Mesenchymal stem cell (in vitro differentiated cells and primary cell): ENCODE results near the gene C3orf38. TPM values are rescaled to one million over a fixed set of nuclear protein-coding genes. Genes with fewer than 3 reads are reported as not detected.

Experiments
- DNase-seq: peaks from one replicate; pipeline ENCODE4 v3.0.0-alpha.2; 2013
- H2AFZ ChIP-seq: one replicate; pipeline ENCODE4 v1.6.1; 2013; ENCODE audit warnings: low read depth, mild to moderate bottlenecking, control low read depth, inconsistent platforms, low read length, moderate library complexity
- H2AK5ac ChIP-seq: 2 replicates; pipeline ENCODE4 v1.6.1; 2013; ENCODE audit warnings: low read length, moderate library complexity, mild to moderate bottlenecking, inconsistent platforms; ENCODE audit not compliant: severe bottlenecking
- H2BK120ac ChIP-seq: one replicate; pipeline ENCODE4 v1.6.1; 2013; ENCODE audit warnings: low read depth, mild to moderate bottlenecking, inconsistent platforms, low read length, moderate library complexity
- H2BK12ac ChIP-seq, 2 experiments: one replicate each; pipeline ENCODE4 v1.6.1; 2013; ENCODE audit warnings: inconsistent platforms in 2 of 2, low read length in 2 of 2, mild to moderate bottlenecking in 2 of 2, moderate library complexity in 2 of 2, control low read depth in 1 of 2
- H2BK15ac ChIP-seq: one replicate; pipeline ENCODE4 v1.6.1; 2013; ENCODE audit warnings: mild to moderate bottlenecking, low read depth, inconsistent platforms; ENCODE audit not compliant: poor library complexity, severe bottlenecking
- H2BK5ac ChIP-seq: 2 replicates; pipeline ENCODE4 v1.6.1; 2013; ENCODE audit warnings: low read depth, mild to moderate bottlenecking, low read length, control low read depth, inconsistent platforms; ENCODE audit not compliant: poor library complexity, severe bottlenecking
- H3K14ac ChIP-seq, 2 experiments: one replicate each; pipeline ENCODE4 v1.6.1; 2013; ENCODE audit warnings: inconsistent platforms in 2 of 2, low read length in 2 of 2, control low read depth in 1 of 2, mild to moderate bottlenecking in 1 of 2, moderate library complexity in 1 of 2
- H3K18ac ChIP-seq, 2 experiments: one replicate each; pipeline ENCODE4 v1.6.1; 2013; ENCODE audit warnings: inconsistent platforms in 2 of 2, low read length in 2 of 2, control low read depth in 1 of 2, low read depth in 1 of 2, mild to moderate bottlenecking in 1 of 2
- H3K23ac ChIP-seq, 2 experiments: one replicate each; pipeline ENCODE4 v1.6.1; 2013; ENCODE audit warnings: inconsistent platforms in 2 of 2, low read length in 2 of 2, mild to moderate bottlenecking in 2 of 2, moderate library complexity in 2 of 2, control low read depth in 1 of 2
- H3K27ac ChIP-seq: 2 replicates; pipeline ENCODE4 v1.5.1; 2013; ENCODE audit warnings: mild to moderate bottlenecking, moderate library complexity, low read length, control low read depth, inconsistent platforms; ENCODE audit not compliant: poor library complexity, severe bottlenecking
- H3K27me3 ChIP-seq, 2 experiments: 2 replicates each; pipeline versions ENCODE4 v1.6.1 to v1.7.0; 2013; ENCODE audit warnings: low read length in 2 of 2, mild to moderate bottlenecking in 2 of 2, moderate library complexity in 2 of 2, control low read depth in 1 of 2, inconsistent platforms in 1 of 2; ENCODE audit not compliant: control insufficient read depth in 1 of 2, insufficient read depth in 1 of 2
- H3K36me3 ChIP-seq, 2 experiments: 2 replicates each; pipeline versions ENCODE4 v1.6.1 to v1.7.0; 2013; ENCODE audit warnings: low read length in 2 of 2, control low read depth in 1 of 2, inconsistent platforms in 1 of 2, low read depth in 1 of 2, mild to moderate bottlenecking in 1 of 2; ENCODE audit not compliant: insufficient read depth in 2 of 2, control insufficient read depth in 1 of 2
- H3K4ac ChIP-seq, 2 experiments: one replicate each; pipeline ENCODE4 v1.6.1; 2013; ENCODE audit warnings: inconsistent platforms in 2 of 2, low read length in 2 of 2, mild to moderate bottlenecking in 2 of 2, moderate library complexity in 2 of 2, control low read depth in 1 of 2, low read depth in 1 of 2
- H3K4me1 ChIP-seq: 2 replicates; pipeline ENCODE4 v1.6.1; 2013; ENCODE audit warnings: low read depth, low read length, control low read depth; ENCODE audit not compliant: control insufficient read depth, insufficient read depth
- H3K4me2 ChIP-seq: 2 replicates; pipeline ENCODE4 v1.6.1; 2013; ENCODE audit warnings: low read length, mild to moderate bottlenecking, inconsistent platforms; ENCODE audit not compliant: poor library complexity, severe bottlenecking
- H3K4me3 ChIP-seq, 2 experiments: 2 replicates each; pipeline versions ENCODE4 v1.5.1 to v1.7.0; 2013; ENCODE audit warnings: low read length in 2 of 2, mild to moderate bottlenecking in 2 of 2, control low read depth in 1 of 2, low read depth in 1 of 2; ENCODE audit not compliant: insufficient read depth in 1 of 2
- H3K79me1 ChIP-seq: replicated peaks from 2 replicates; pipeline ENCODE4 v1.6.1; 2013; ENCODE audit warnings: mild to moderate bottlenecking, control low read depth, low read length, inconsistent platforms; ENCODE audit not compliant: poor library complexity, severe bottlenecking
- H3K9ac ChIP-seq: 2 replicates; pipeline ENCODE4 v1.7.0; 2013; ENCODE audit warnings: mild to moderate bottlenecking, low read length, moderate library complexity
- H3K9me3 ChIP-seq: 2 replicates; pipeline ENCODE4 v1.7.0; 2013; ENCODE audit warnings: mild to moderate bottlenecking, low read length; ENCODE audit not compliant: control insufficient read depth
- H4K8ac ChIP-seq: one replicate; pipeline ENCODE4 v1.6.1; 2013; ENCODE audit warnings: inconsistent platforms, mild to moderate bottlenecking, low read length, moderate library complexity
- H4K91ac ChIP-seq: one replicate; pipeline ENCODE4 v1.6.1; 2013; ENCODE audit warnings: mild to moderate bottlenecking, low read length, inconsistent platforms
- WGBS: methylation state at CpG from one replicate; pipeline ENCODE4 v1.1.7; 2013; ENCODE audit warnings: mixed read lengths; 5-methylcytosine and 5-hydroxymethylcytosine counted together
- polyA plus RNA-seq, 2 experiments: library from polyadenylated mRNA; stranded (reverse); fragments of 200-250 nt; gene quantifications; one replicate each; pipeline ENCODE4 v1.2.3, GENCODE V29; 2013

C3orf38 gene
- 16.7 TPM for polyA plus RNA-seq (2013, experiment 1 of 2)
- polyA plus RNA-seq (2013, experiment 2 of 2): 18.1 TPM

DNA sequence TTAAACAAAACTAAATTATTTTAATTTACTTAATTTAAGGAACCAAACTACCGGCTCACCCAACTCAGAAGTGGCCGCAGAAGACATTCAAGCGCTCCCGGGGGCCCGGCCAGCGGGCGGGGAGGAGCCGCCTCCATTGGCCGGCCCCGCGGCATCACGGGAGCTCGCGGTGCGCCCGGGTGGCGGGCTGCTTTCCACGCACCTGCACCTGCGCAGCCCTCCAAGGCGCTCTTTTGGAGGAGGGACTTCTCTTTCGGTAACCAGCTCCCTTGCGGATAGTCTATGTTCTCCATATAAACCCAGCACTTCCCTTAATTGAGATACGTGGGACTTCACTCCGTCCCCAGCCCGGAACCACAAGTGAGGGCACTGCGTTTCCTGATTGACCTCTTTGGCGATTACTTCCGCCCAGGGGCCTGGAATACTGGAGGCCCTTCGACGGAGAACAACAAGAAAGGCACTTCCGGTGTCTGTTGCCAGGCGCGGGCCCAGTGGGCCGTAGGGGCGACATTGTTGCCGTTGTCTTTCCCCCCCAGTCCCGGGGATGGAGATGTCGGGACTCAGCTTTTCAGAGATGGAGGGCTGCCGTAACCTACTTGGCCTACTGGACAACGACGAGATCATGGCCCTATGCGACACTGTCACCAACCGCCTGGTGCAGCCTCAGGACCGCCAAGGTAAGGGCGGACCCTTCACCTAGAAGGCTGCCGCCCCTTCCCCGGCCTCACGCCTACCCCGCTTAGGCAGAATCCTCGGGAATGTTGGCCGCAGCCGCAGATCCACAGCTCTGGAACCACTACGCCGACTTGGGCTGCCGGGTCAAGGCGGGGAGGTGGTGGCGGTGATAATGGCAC is at the start of gene C3orf38:
Gene C3orf38 (plus strand): TSS at position 451 of the 854 bp plus-strand sequence. CDS start 94 bp downstream, at position 545.
- H3K36me3 ChIP-seq: peaks cover 4 to 18% of the 10 kb centered on the region in 2 experiments
- peak within 1 kb of the TSS; percentile 96 for H2BK120ac ChIP-seq
- peak within 1 kb of the TSS in 1 of 2 experiments; percentile 77 for H3K23ac ChIP-seq
- under 1% methylated on average over 57 of the region's 57 CpGs for WGBS
- peak within 1 kb of the TSS; percentile 78 to 99 for H3K4me3 ChIP-seq
- DNase-seq: peak; percentile 94
- H3K9ac ChIP-seq: peak within 1 kb of the TSS; percentile 98
- H2BK15ac ChIP-seq: peak within 1 kb of the TSS; percentile 80
- peak within 1 kb of the TSS in 1 of 2 experiments; percentile 12 for H2BK12ac ChIP-seq
- H3K79me1 ChIP-seq: peaks cover 12% of the 10 kb centered on the region
- H3K18ac ChIP-seq: peak within 1 kb of the TSS; percentile 80 to 98
- H3K14ac ChIP-seq: peak within 1 kb of the TSS; percentile 74 to 93
- H3K4me2 ChIP-seq: peak within 1 kb of the TSS; percentile 92
- H2BK5ac ChIP-seq: peak within 1 kb of the TSS; percentile 89
- H3K9me3 ChIP-seq: no peaks in the 10 kb centered on the region
- H4K8ac ChIP-seq: peak within 1 kb of the TSS; percentile 100
- H2AFZ ChIP-seq: peak within 1 kb of the TSS; percentile 80
- peak within 1 kb of the TSS; percentile 99 for H4K91ac ChIP-seq
- peaks cover 3% of the 10 kb centered on the region for H3K4me1 ChIP-seq
- H3K27ac ChIP-seq: peak within 1 kb of the TSS; percentile 95
- H3K27me3 ChIP-seq: no peaks in the 10 kb centered on the region
- H3K4ac ChIP-seq: peak within 1 kb of the TSS; percentile 92 to 94
- H2AK5ac ChIP-seq: no peak within 1 kb of the TSS

DNA sequence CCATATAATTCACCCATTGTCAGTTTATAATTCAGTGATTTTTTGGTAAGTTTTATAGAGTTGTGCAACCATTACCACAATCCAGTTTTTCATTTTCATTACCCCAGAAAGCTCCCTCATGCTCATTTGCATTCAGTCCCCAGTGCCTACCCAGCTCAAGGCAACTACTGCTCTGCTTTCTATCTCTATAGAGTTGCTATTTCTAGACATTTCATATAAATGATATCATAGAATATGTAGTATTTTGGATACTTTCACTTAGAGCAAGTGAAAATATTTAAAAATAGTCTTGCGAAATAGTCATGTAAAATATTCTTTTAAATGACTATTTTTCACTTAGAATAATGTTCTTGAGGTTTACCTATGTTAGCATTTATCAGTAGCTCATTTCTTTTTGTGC is 48.6 kb upstream of the C3orf38 start:
- H3K27ac ChIP-seq: no peak overlapping the region
- no peak overlapping the region for H3K23ac ChIP-seq
- H2BK15ac ChIP-seq: no peak overlapping the region
- H3K4me1 ChIP-seq: no peaks in the 10 kb centered on the region
- no peak overlapping the region for H3K9ac ChIP-seq
- H4K8ac ChIP-seq: no peak overlapping the region
- no peak overlapping the region for H2BK120ac ChIP-seq
- no peak overlapping the region for H3K4me2 ChIP-seq
- no peak overlapping the region for H4K91ac ChIP-seq
- H3K4ac ChIP-seq: no peak overlapping the region
- H3K79me1 ChIP-seq: peaks cover 9% of the 10 kb centered on the region
- H3K9me3 ChIP-seq: no peaks in the 10 kb centered on the region
- no peak overlapping the region for H2AK5ac ChIP-seq
- H3K27me3 ChIP-seq: no peaks in the 10 kb centered on the region
- H3K36me3 ChIP-seq: peaks cover 0 to 9% of the 10 kb centered on the region in 2 experiments
- H2BK12ac ChIP-seq: no peak overlapping the region
- no CpG with 5 or more reads among the region's 1 CpG for WGBS
- no peak overlapping the region for H2BK5ac ChIP-seq
- no peak overlapping the region for H2AFZ ChIP-seq
- no peak overlapping the region for H3K14ac ChIP-seq
- no peak overlapping the region for H3K18ac ChIP-seq
- no peak overlapping the region for H3K4me3 ChIP-seq
- DNase-seq: no peak

DNA sequence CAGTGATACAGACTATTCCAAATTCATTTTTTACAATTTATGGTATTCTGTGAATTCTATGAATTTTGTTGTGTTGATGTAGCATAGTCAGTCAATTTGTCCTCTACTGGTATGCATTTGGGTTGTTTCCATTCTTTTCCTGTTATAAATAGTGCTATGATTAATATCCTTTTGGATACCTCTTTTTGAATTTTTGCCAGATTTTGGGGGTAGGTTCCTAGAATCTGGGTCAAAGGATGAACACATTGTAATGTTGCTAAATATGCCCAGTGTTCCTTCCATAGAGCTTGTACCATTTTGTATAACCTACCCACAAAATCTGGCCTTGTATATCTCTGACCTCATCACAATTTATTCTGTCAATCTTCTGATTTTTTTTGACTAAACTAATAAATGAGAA is 44.4 kb upstream of the C3orf38 start:
- no peak for DNase-seq
- H3K9ac ChIP-seq: no peak overlapping the region
- no peak overlapping the region for H2BK12ac ChIP-seq
- no peak overlapping the region for H4K91ac ChIP-seq
- no peaks in the 10 kb centered on the region for H3K9me3 ChIP-seq
- H3K4ac ChIP-seq: no peak overlapping the region
- H3K4me2 ChIP-seq: no peak overlapping the region
- no peak overlapping the region for H4K8ac ChIP-seq
- peaks cover 11% of the 10 kb centered on the region for H3K79me1 ChIP-seq
- H3K27ac ChIP-seq: no peak overlapping the region
- no peaks in the 10 kb centered on the region for H3K27me3 ChIP-seq
- H3K4me1 ChIP-seq: no peaks in the 10 kb centered on the region
- H2BK120ac ChIP-seq: no peak overlapping the region
- H3K36me3 ChIP-seq: peaks cover 0 to 3% of the 10 kb centered on the region in 2 experiments
- H2BK5ac ChIP-seq: no peak overlapping the region
- no peak overlapping the region for H3K23ac ChIP-seq
- H3K18ac ChIP-seq: no peak overlapping the region
- H2BK15ac ChIP-seq: no peak overlapping the region
- H2AK5ac ChIP-seq: no peak overlapping the region
- no peak overlapping the region for H3K4me3 ChIP-seq
- no peak overlapping the region for H2AFZ ChIP-seq
- H3K14ac ChIP-seq: no peak overlapping the region

DNA sequence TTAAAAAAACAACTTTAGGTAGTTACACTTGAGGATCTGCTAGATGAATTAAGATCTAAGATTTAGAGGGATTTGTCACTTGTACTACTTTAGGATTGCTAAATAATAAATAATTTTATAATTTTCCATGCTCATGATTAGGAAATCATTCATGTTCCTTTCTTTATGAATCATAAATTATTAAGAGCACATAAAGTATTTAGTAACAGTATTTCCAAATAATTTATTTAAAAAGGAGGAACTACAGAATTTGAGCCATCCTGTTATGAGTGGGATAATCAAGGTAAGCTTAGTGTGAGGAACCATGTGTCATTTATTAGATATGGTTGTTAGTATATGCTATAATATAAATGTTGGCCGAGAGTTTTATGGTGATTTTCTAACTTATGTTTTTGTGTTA is 37.5 kb upstream of the C3orf38 start:
- peaks cover 18% of the 10 kb centered on the region for H3K79me1 ChIP-seq
- no peak overlapping the region for H2AK5ac ChIP-seq
- no peak overlapping the region for H2BK12ac ChIP-seq
- no peak overlapping the region for H3K14ac ChIP-seq
- no peak overlapping the region for H3K4me3 ChIP-seq
- no peak overlapping the region for H2BK120ac ChIP-seq
- H3K9me3 ChIP-seq: no peaks in the 10 kb centered on the region
- peaks cover 2 to 33% of the 10 kb centered on the region in 2 experiments for H3K36me3 ChIP-seq
- H3K4me2 ChIP-seq: no peak overlapping the region
- no peaks in the 10 kb centered on the region for H3K4me1 ChIP-seq
- H2BK15ac ChIP-seq: no peak overlapping the region
- no peak overlapping the region for H4K91ac ChIP-seq
- H3K27me3 ChIP-seq: no peaks in the 10 kb centered on the region
- no peak overlapping the region for H3K18ac ChIP-seq
- no peak overlapping the region for H2BK5ac ChIP-seq
- H3K27ac ChIP-seq: no peak overlapping the region
- no peak overlapping the region for H3K23ac ChIP-seq
- no peak for DNase-seq
- no CpG with 5 or more reads among the region's 1 CpG for WGBS
- H4K8ac ChIP-seq: no peak overlapping the region
- no peak overlapping the region for H3K4ac ChIP-seq
- H3K9ac ChIP-seq: no peak overlapping the region
- no peak overlapping the region for H2AFZ ChIP-seq
